ENCODE measurements around the gene ZBTB20. TPM values are rescaled to one million over a fixed set of nuclear protein-coding genes. Genes with fewer than 3 reads are reported as not detected.
A peak's percentile ranks its signal among the peaks of the same experiment; 100 is the strongest.

The ZBTB20 gene
- total and polyA plus RNA-seq, 4 donors, result 0.74 to 77.1 (median 27.9) TPM

- ATAC-seq (ENCODE audit: insufficient read depth, low FRiP score), result no peak
Observed at GRCh38 chr3:114299941-114300624, 847.0 kb downstream of the ZBTB20 start.

GRCh38 chr3:114299421-114299820 is 847.7 kb downstream of the ZBTB20 start:
- Histone ChIP-seq H3K36me3 (ENCODE audit: control insufficient read depth in 4 of 4, insufficient read depth in 4 of 4, low read length in 4 of 4) (no peaks in the 10 kb centered on the region), H3K27ac (ENCODE audit: low read depth in 1 of 2, low read length in 1 of 2) (no peak overlapping the region), H3K4me1 (ENCODE audit: control insufficient read depth in 5 of 5, insufficient read depth in 5 of 5, low read length in 5 of 5) (no peaks in the 10 kb centered on the region), H3K27me3 (ENCODE audit: control insufficient read depth in 3 of 3, insufficient read depth in 3 of 3, low read length in 2 of 3) (no peaks in the 10 kb centered on the region), H3K9ac (ENCODE audit: insufficient read depth in 1 of 2, low read length in 2 of 2) (no peak overlapping the region), H3K9me3 (ENCODE audit: control insufficient read depth in 4 of 4, insufficient read depth in 3 of 4, low read length in 3 of 4) (no peaks in the 10 kb centered on the region), H3K4me3 (no peak overlapping the region)
- ATAC-seq (ENCODE audit: insufficient read depth, low FRiP score) (no peak), DNase-seq (peak in 2 of 3 donors; percentile 12 to 14)
- no peak for TF ChIP-seq CTCF (IDR thresholded peaks at IDR 0.05; ENCODE audit: control extremely low read depth, extremely low read depth)
- WGBS, 2 donors, result 78 to 82% methylated on average over 13 of the region's 13 CpGs

More at GRCh38 chr3:114299941-114300624, 847.0 kb downstream of the ZBTB20 start:
- Histone ChIP-seq H3K27me3 (ENCODE audit: control insufficient read depth in 3 of 3, insufficient read depth in 3 of 3, low read length in 2 of 3) (no peaks in the 10 kb centered on the region), H3K4me3 (no peak overlapping the region), H3K9me3 (ENCODE audit: control insufficient read depth in 4 of 4, insufficient read depth in 3 of 4, low read length in 3 of 4) (no peaks in the 10 kb centered on the region), H3K27ac (ENCODE audit: low read depth in 1 of 2, low read length in 1 of 2) (no peak overlapping the region), H3K9ac (ENCODE audit: insufficient read depth in 1 of 2, low read length in 2 of 2) (no peak overlapping the region), H3K4me1 (ENCODE audit: control insufficient read depth in 5 of 5, insufficient read depth in 5 of 5, low read length in 5 of 5) (no peaks in the 10 kb centered on the region), H3K36me3 (ENCODE audit: control insufficient read depth in 4 of 4, insufficient read depth in 4 of 4, low read length in 4 of 4) (no peaks in the 10 kb centered on the region)
- no peak for TF ChIP-seq CTCF (IDR thresholded peaks at IDR 0.05; ENCODE audit: control extremely low read depth, extremely low read depth)
- no peak for DNase-seq
- 93 to 96% methylated on average over 5 of the region's 5 CpGs for WGBS, 2 donors

GRCh38 chr3:114295946-114296345 is 851.1 kb downstream of the ZBTB20 start:
- H3K9ac ChIP-seq (ENCODE audit: insufficient read depth in 1 of 2, low read length in 2 of 2), result no peak overlapping the region
- H3K27me3 ChIP-seq (ENCODE audit: control insufficient read depth in 3 of 3, insufficient read depth in 3 of 3, low read length in 2 of 3), result no peaks in the 10 kb centered on the region
- H3K4me1 ChIP-seq (ENCODE audit: control insufficient read depth in 5 of 5, insufficient read depth in 5 of 5, low read length in 5 of 5), result no peaks in the 10 kb centered on the region
- no peak for TF ChIP-seq CTCF (IDR thresholded peaks at IDR 0.05; ENCODE audit: control extremely low read depth, extremely low read depth)
- DNase-seq (no peak), ATAC-seq (ENCODE audit: insufficient read depth, low FRiP score) (no peak)
- H3K9me3 ChIP-seq (ENCODE audit: control insufficient read depth in 4 of 4, insufficient read depth in 3 of 4, low read length in 3 of 4), result no peaks in the 10 kb centered on the region
- no peak overlapping the region for H3K4me3 ChIP-seq
- 85 to 90% methylated on average over 2 of the region's 2 CpGs for WGBS, 2 donors
- H3K27ac ChIP-seq (ENCODE audit: low read depth in 1 of 2, low read length in 1 of 2), result no peak overlapping the region
- no peaks in the 10 kb centered on the region for H3K36me3 ChIP-seq (ENCODE audit: control insufficient read depth in 4 of 4, insufficient read depth in 4 of 4, low read length in 4 of 4)
